Liver (tissue), 9 donors: ENCODE results near the gene SPECC1L. TPM values are rescaled to one million over a fixed set of nuclear protein-coding genes. Genes with fewer than 3 reads are reported as not detected.

ENCODE experiments used
- DNase-seq: peaks from one replicate; pipeline ENCODE4 v3.0.0-alpha.2; 2017; ENCODE audit warnings: low spot score
- H3K27ac ChIP-seq, 2 donors: one replicate each; pipeline ENCODE4 v1.7.0; 2013; ENCODE audit warnings: inconsistent platforms in 2 of 2, low read length in 2 of 2, control low read depth in 1 of 2, low read depth in 1 of 2, mild to moderate bottlenecking in 1 of 2
- H3K27me3 ChIP-seq, 4 donors: one replicate each; pipeline versions ENCODE4 v1.6.1 to v1.7.0; 2013; ENCODE audit warnings: low read length in 3 of 4, inconsistent platforms in 1 of 4, mild to moderate bottlenecking in 1 of 4, moderate library complexity in 1 of 4; ENCODE audit not compliant: control insufficient read depth in 4 of 4, insufficient read depth in 4 of 4
- H3K36me3 ChIP-seq, 4 donors: one replicate each; pipeline versions ENCODE4 v1.6.1 to v1.7.0; 2013; ENCODE audit warnings: low read length in 3 of 4, mild to moderate bottlenecking in 3 of 4, low read depth in 1 of 4, moderate library complexity in 1 of 4; ENCODE audit not compliant: control insufficient read depth in 4 of 4, insufficient read depth in 3 of 4
- H3K4me1 ChIP-seq, 4 donors: one replicate each; pipeline versions ENCODE4 v1.6.1 to v1.7.0; 2013; ENCODE audit warnings: low read length in 3 of 4, mild to moderate bottlenecking in 3 of 4, moderate library complexity in 1 of 4; ENCODE audit not compliant: control insufficient read depth in 4 of 4, insufficient read depth in 4 of 4
- H3K4me3 ChIP-seq, 3 donors: one replicate each; pipeline versions ENCODE4 v1.6.1 to v1.7.0; 2013; ENCODE audit warnings: low read length in 3 of 3, control low read depth in 1 of 3, low read depth in 1 of 3, mild to moderate bottlenecking in 1 of 3
- H3K9ac ChIP-seq, 2 donors: one replicate each; pipeline ENCODE4 v1.7.0; 2013; ENCODE audit warnings: low read length in 2 of 2, mild to moderate bottlenecking in 2 of 2, moderate library complexity in 2 of 2, control low read depth in 1 of 2, low read depth in 1 of 2
- H3K9me3 ChIP-seq, 4 donors: one replicate each; pipeline versions ENCODE4 v1.6.1 to v1.7.0; 2013; ENCODE audit warnings: low read length in 3 of 4; ENCODE audit not compliant: control insufficient read depth in 4 of 4
- FOXA1 ChIP-seq: IDR thresholded peaks from 2 replicates; pipeline ENCODE4 v1.6.1; 2016; ENCODE audit warnings: antibody characterized with exemption
- FOXA2 ChIP-seq: IDR thresholded peaks from 2 replicates; pipeline ENCODE4 v1.6.1; 2016; ENCODE audit warnings: antibody characterized with exemption
- GABPA ChIP-seq, 2 donors: IDR thresholded peaks in 1 of 2; conservative IDR thresholded peaks in 1 of 2; 2 replicates each; pipeline ENCODE4 v1.6.1; 2016; ENCODE audit warnings: antibody characterized with exemption in 2 of 2, mild to moderate bottlenecking in 1 of 2, moderate library complexity in 1 of 2
- HNF4A ChIP-seq, 2 donors: conservative IDR thresholded peaks; 2 replicates each; pipeline ENCODE4 v1.6.1; 2016; ENCODE audit warnings: antibody characterized with exemption in 2 of 2, mild to moderate bottlenecking in 2 of 2
- HNF4G ChIP-seq: IDR thresholded peaks from 2 replicates; pipeline ENCODE4 v1.6.1; 2016; ENCODE audit warnings: antibody characterized with exemption
- JUND ChIP-seq, 2 donors: IDR thresholded peaks; 2 replicates each; pipeline ENCODE4 v1.6.1; 2016; ENCODE audit warnings: antibody characterized with exemption in 2 of 2
- NR2F2 ChIP-seq: IDR thresholded peaks from 2 replicates; pipeline ENCODE4 v1.6.1; 2016; ENCODE audit warnings: antibody characterized with exemption
- RAD21 ChIP-seq, 2 donors: IDR thresholded peaks; 2 replicates each; pipeline ENCODE4 v1.6.1; 2016; ENCODE audit warnings: antibody characterized with exemption in 2 of 2, mild to moderate bottlenecking in 2 of 2
- SP1 ChIP-seq: IDR thresholded peaks from 2 replicates; pipeline ENCODE4 v1.6.1; 2018; ENCODE audit warnings: antibody characterized with exemption, mild to moderate bottlenecking
- TAF1 ChIP-seq: conservative IDR thresholded peaks from 2 replicates; pipeline ENCODE4 v1.6.1; 2016; ENCODE audit warnings: antibody characterized with exemption, mild to moderate bottlenecking
- WGBS: extraction: QIAGEN DNeasy Blood & Tissue Kit; methylation state at CpG from one replicate; pipeline ENCODE4 v1.1.7; 2013; 5-methylcytosine and 5-hydroxymethylcytosine counted together
- polyA plus RNA-seq, 2 donors: library from polyadenylated mRNA; stranded (reverse) in 1 of 2; unstranded in 1 of 2; fragments of 200-250 nt in 1 of 2; fragments of >200 nt in 1 of 2; fragmentation: Nextera tagmentation in 1 of 2; extraction: Ambion mirVana in 1 of 2; gene quantifications; one replicate each; pipeline versions ENCODE4 v1.2.1 to v1.2.3, GENCODE V29; 2013 to 2015
- total RNA-seq, 2 donors: library from RNA; depleted of rRNA; stranded (reverse); fragments of >200 nt; gene quantifications; one replicate each; pipeline ENCODE4 v1.2.3, GENCODE V29; 2014
- TF ChIP-seq, protein P1 (sequence below): IDR thresholded peaks from 2 replicates; pipeline ENCODE4 v1.6.1; 2016; ENCODE audit warnings: antibody characterized with exemption
- TF ChIP-seq, protein P2 (sequence below): IDR thresholded peaks from 2 replicates; pipeline ENCODE4 v1.6.1; 2016; ENCODE audit warnings: antibody characterized with exemption
- TF ChIP-seq, protein P3 (sequence below): IDR thresholded peaks from 2 replicates; pipeline ENCODE4 v1.6.1; 2016; ENCODE audit warnings: antibody characterized with exemption, mild to moderate bottlenecking
- TF ChIP-seq, protein P4 (sequence below): IDR thresholded peaks from 2 replicates; pipeline ENCODE4 v1.6.1; 2016; ENCODE audit warnings: antibody characterized with exemption
- donor health status: healthy.
- donor health status: healthy.
- donor health status: healthy.
- donor health status: healthy.
- donor health status: healthy.

The SPECC1L gene
- total and polyA plus RNA-seq, 4 donors: 5.4 to 22.3 (median 12.3) TPM

DNA sequence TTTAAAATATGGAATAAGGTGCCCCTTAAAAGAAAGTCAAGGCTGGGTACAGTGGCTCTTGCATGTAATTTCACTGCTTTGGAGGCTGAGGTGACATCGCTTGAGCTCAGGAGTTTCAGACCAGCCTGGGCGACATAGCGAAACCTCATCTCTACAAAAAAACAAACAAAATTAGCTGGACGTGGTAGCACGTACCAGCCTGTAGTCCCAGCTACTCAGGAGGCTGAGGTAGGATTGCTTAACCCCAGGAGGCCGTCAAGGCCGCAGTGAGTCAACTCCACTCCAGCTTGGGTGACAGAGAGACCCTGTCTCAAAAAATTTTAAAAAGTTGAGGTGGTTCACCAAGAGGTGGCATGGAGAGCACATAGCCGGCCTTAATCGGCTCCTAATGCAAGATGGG, 139.1 kb downstream of the SPECC1L start:
- 92% methylated on average over 9 of the region's 9 CpGs for WGBS
- Histone ChIP-seq H3K36me3 (peaks cover 6 to 35% (median 8%) of the 10 kb centered on the region in 4 donors), H3K4me1 (no peaks in the 10 kb centered on the region), H3K27ac (no peak overlapping the region), H3K9ac (no peak overlapping the region), H3K4me3 (no peak overlapping the region), H3K9me3 (no peaks in the 10 kb centered on the region), H3K27me3 (no peaks in the 10 kb centered on the region)
- TF ChIP-seq NR2F2 (no peak), SP1 (no peak), RAD21 (IDR thresholded peaks at IDR 0.05) (no peak), GABPA (IDR thresholded peaks at IDR 0.05 in 1 of 2, conservative IDR thresholded peaks at IDR 0.05 in 1 of 2) (no peak), FOXA1 (no peak), FOXA2 (no peak), HNF4A (conservative IDR thresholded peaks at IDR 0.05) (no peak), TAF1 (no peak), JUND (IDR thresholded peaks at IDR 0.05) (no peak)
- TF ChIP-seq, protein P1, sequence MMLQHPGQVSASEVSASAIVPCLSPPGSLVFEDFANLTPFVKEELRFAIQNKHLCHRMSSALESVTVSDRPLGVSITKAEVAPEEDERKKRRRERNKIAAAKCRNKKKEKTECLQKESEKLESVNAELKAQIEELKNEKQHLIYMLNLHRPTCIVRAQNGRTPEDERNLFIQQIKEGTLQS: no peak
- TF ChIP-seq, protein P2, sequence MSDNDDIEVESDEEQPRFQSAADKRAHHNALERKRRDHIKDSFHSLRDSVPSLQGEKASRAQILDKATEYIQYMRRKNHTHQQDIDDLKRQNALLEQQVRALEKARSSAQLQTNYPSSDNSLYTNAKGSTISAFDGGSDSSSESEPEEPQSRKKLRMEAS: no peak
- TF ChIP-seq, protein P3, sequence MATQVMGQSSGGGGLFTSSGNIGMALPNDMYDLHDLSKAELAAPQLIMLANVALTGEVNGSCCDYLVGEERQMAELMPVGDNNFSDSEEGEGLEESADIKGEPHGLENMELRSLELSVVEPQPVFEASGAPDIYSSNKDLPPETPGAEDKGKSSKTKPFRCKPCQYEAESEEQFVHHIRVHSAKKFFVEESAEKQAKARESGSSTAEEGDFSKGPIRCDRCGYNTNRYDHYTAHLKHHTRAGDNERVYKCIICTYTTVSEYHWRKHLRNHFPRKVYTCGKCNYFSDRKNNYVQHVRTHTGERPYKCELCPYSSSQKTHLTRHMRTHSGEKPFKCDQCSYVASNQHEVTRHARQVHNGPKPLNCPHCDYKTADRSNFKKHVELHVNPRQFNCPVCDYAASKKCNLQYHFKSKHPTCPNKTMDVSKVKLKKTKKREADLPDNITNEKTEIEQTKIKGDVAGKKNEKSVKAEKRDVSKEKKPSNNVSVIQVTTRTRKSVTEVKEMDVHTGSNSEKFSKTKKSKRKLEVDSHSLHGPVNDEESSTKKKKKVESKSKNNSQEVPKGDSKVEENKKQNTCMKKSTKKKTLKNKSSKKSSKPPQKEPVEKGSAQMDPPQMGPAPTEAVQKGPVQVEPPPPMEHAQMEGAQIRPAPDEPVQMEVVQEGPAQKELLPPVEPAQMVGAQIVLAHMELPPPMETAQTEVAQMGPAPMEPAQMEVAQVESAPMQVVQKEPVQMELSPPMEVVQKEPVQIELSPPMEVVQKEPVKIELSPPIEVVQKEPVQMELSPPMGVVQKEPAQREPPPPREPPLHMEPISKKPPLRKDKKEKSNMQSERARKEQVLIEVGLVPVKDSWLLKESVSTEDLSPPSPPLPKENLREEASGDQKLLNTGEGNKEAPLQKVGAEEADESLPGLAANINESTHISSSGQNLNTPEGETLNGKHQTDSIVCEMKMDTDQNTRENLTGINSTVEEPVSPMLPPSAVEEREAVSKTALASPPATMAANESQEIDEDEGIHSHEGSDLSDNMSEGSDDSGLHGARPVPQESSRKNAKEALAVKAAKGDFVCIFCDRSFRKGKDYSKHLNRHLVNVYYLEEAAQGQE: no peak
- DNase-seq: no peak

DNA sequence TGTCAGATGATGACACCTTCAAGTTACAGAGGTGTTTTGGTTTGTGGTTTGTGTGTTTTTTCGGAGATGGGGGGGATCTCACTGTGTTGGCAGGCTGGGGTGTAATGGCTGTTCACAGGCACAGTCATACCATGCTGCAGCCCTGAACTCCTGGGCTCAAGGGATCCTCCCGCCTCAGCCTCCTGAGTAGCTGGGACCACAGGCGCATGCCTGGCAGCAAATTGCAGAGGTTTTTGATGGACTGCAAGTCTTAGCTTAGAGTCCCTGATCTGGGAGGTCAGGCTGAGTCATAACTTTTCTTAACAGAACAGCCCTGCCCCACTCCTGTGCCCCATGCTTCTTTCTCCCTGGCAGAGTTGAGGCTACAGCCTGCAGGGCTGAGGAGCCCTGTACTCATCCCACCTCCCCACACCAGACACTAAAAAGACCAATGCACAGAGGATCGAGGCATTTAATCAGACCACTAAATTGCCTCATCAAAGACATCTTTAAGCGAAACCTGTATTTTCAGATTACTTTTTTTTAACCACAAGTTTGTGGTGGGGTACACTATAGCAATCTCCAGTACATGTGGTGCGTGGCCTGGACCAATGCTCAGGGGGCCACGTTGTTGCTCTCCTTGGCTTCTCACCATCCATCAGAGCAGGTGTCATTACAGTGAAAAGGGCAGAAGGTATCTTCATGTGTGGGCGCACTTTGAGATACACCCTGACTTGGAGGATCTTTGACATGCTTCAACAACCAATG, 139.7 kb downstream of the SPECC1L start:
- Histone ChIP-seq H3K36me3 (peaks cover 6 to 40% (median 12%) of the 10 kb centered on the region in 4 donors), H3K9ac (no peak overlapping the region), H3K4me1 (no peaks in the 10 kb centered on the region), H3K27me3 (no peaks in the 10 kb centered on the region), H3K27ac (no peak overlapping the region), H3K9me3 (no peaks in the 10 kb centered on the region), H3K4me3 (no peak overlapping the region)
- WGBS: 89% methylated on average over 8 of the region's 8 CpGs
- DNase-seq: peak; percentile 22
- no peak for TF ChIP-seq RAD21 (IDR thresholded peaks at IDR 0.05)
- no peak for TF ChIP-seq HNF4G
- TF ChIP-seq TAF1: no peak
- TF ChIP-seq, protein P4, sequence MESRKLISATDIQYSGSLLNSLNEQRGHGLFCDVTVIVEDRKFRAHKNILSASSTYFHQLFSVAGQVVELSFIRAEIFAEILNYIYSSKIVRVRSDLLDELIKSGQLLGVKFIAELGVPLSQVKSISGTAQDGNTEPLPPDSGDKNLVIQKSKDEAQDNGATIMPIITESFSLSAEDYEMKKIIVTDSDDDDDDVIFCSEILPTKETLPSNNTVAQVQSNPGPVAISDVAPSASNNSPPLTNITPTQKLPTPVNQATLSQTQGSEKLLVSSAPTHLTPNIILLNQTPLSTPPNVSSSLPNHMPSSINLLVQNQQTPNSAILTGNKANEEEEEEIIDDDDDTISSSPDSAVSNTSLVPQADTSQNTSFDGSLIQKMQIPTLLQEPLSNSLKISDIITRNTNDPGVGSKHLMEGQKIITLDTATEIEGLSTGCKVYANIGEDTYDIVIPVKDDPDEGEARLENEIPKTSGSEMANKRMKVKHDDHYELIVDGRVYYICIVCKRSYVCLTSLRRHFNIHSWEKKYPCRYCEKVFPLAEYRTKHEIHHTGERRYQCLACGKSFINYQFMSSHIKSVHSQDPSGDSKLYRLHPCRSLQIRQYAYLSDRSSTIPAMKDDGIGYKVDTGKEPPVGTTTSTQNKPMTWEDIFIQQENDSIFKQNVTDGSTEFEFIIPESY: no peak
